Stimulated activated CD4-positive, alpha-beta T cell treated with anti-CD3 and anti-CD28 coated beads, TNF-alpha, amount 100 ng/mL, for 4 hours (primary cell): Measurements from ENCODE around the gene PHLDA2.

Source experiments
- DNase-seq, 3 experiments: peaks; one replicate each; pipeline ENCODE4 v3.0.0-alpha.2; 2020; ENCODE audit warnings: low read depth in 3 of 3

The PHLDA2 gene

DNA sequence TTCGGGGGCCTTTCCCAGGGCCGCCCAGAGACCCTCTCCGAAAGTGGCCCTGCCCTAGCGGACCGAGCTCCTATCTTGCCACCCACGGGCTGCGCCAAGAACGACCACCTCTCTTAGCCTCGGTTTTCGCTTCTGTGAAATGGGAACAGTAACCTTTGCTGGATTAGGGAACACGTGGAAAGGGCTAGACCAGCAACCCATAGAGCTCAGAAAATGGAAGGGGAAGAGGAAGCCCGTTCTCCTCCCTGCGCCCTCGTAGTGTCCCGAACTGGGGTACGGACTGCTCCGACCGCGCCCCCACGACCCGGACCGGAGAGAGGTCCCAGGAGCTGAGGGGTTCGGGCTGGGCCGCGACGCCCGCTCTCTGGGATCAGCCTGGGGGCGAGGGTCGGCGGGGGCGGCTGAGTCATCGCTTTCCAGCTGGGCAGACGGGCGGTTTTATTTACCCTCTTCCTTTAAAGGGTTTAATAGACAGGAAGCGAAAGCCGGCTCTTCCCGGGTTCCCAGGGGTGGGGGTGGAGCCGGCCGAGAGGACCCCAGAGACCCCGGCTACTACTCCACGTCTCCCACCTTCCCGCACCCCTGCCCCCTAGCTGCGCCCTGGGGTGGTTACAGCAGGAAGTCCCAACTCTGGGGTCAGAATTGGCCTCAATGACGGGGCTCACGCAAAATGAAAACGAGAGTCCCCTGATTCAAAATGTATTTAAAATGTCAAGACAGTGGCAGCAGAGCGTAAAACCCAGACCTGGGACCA, 907 bp upstream of the PHLDA2 start:
- DNase-seq, result no peak

DNA sequence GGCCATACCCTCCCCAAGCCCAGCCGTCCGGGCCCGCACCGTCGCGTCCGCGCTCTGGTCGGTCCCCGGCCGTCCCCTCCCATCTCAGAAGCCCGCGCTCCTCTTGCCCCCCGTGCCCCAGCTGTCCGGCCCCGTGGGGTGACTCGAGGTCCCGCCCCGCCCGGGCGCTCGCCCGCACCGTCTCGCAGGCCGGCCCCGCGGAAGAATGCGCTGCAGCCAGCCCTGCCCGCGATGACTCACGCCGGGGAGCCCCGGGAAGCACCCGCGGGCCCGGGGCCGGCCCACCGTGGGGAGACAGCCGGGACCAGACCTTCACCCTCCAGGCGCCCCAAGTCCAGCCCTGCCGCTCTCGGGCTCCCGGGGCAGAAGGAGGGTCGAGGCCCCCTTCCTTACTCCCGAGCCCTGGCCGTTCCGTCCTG, 320 bp upstream of the PHLDA2 start:
- peak in 1 of 3 experiments; percentile 35 for DNase-seq

DNA sequence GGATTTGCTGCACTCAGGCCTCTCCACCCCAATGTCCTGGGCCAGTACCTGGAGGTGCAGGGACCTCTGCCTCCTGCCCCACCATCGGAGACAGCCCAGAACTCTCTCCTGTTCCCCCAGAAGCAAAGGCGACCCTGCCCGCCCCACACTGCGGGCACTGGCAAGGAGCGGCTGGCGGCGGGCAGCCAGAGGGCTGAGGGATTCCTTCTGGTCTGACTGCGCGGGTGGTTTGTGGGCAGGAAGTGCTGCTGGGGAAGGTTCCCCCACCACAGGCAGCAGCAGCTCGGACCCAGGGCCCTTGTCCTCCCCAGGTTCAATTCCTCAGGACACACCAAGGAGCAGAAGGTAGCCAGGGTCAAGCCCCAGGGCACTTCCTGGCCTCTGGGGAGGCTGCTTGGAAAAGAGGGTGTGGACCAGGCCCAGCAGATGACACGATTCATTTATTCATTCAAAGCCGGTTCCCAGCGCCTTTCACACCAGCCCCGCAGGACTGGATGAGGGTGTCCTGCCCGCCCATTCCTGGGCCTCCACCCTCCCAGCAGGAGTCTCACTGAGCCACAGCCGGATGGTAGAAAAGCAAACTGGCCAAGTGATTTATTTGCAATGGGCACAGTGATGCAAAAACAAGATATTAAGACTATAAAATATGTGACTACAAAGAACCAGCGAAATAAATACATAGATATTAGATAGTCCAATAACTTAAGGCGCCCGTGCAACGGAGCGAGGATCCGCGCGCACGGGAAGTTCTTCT, 1.2 kb downstream of the PHLDA2 start:
- DNase-seq, result no peak

- DNase-seq, result no peak
These were observed 2.0 kb downstream of the PHLDA2 start for GRCh38 chr11:2927121-2927800.

DNA sequence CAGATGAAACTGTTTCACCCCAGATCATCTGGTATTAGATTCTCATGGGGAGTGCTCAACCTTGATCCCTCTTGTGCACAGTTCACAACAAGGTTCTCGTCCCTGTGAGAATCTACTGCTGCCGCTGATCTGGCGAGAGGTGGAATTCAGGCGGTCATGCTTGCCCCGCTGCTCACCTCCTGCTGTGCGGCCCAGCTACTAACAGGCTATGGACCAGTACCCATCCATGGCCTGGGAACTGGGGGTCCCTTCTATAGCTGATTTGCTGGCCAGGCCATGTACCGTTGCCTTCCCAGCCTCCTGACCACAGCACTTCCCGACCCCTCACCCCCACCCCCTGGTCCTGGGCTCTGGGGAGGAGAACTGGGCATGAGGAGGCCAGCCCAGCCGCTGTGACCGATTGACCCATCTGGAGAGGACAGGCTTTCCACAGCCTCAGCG, 2.6 kb downstream of the PHLDA2 start:
- DNase-seq, result no peak

DNA sequence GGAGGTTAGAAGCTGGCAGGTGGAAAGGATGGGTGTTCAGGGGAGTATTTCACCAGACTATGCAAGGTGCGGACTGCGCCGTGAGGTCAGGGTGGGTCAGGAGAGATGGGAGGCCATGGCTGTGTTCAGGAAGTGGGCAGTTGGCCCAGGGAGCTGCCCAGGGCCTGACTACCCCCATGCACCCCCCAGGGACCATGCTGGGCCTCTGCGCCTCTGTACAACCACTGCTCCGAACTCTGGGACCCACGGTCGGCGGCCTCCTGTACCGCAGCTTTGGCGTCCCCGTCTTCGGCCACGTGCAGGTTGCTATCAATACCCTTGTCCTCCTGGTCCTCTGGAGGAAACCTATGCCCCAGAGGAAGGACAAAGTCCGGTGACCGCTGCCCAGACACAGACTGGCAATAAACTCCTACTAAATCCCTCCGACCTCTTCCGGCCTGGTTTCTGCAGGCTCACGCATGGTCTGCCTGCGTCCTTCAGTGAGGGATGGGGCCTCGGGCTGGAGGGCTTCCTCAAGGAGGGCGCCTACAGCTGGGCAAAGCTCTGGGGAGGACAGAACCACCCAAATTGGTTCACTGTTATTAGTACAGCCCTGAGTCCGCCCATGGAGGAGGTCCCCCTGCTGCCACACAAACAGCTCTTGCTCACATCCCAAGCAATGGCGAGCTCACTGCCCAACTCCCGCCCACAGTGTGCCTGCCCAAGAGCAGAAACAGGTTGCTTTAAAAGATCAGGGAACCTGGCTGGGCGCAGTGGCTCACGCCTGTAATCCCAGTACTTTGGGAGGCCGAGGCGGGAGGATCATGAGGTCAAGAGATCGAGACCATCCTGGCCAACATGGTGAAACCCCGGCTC, 4.2 kb downstream of the PHLDA2 start:
- no peak for DNase-seq

DNA sequence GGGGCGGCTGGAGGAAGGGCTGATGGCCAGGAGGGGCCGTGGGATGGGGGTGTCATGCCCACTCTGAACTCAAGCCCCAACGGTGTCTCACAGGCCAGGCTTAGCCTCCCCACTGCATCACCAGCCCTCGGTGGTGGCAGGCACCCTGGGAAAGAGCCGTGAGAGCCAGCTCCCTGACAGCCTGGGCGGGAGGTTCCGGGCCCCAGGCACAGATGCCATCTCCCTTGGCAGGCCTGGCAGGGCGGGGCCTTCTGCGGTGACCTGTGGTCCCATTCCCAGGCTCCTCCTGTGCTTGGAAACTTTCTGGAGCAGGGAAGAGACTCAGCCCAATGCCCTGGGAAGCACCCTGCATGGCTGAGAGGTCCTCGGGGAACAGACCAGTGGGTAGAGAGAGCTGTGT, 4.8 kb downstream of the PHLDA2 start:
- no peak for DNase-seq

DNA sequence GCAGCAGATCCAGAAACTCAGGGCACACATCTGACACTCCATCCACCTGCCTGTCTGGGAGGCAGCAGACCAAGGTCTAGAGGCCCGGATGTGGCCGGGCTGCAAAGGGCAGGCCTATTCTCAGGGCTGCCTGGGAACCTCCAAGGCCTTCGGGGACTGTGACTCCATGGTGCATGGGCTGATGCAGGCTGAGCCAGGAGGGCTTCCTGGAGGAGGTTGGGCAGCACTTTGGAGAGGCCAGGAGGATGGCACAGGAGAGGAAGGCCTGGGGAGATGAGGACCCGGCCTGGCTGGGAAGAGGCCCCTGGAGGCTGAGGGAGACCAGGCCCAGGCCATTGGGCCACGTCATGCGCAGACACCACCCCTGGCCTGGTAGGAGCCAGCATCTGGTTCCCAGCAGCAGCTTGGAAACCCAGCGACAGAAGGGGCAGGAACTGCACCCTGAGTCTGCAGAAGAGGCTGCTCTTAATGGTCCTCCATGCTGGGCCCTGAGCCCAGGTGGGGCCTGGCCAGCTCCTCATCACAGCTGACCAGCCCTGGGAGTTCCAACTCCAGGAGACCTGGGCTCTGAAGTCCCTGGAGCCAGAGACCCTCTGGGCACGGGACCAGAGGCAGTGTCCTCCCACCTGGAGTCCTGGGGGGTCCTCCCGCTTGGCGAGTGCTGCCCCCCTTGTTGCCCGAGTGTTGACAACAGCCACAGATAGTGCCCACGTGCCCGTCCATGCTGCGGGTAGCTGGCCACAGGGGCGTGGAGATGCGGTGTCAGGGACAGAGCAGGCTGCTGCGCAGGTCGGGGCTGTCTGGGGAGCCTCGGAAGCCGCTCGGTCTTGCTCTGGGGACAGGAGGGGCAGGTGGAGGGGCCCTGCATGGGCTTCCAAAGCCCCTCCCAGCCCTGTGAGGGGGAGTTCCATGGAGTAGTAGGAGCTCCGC, 5.5 kb downstream of the PHLDA2 start:
- DNase-seq, result no peak

DNA sequence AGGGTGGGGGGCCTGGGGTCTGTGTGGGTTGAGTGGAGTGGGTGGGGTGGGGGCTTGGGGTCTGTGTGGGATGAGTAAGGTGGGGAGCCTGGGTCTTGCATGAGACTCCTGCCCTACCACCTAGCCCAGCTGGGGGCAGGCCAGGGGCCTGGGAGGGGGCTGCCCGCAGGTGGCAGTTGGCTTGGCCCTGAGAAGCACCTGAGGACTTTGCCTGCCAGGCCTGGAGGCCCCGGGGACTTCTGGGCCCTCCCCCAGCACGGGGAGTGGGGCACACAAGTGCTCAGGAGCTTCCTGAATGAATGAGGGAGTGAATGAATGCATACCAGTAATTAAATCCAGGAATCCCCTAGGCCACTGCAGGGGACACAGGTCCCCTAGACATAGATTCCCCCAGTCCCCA, 6.6 kb downstream of the PHLDA2 start:
- DNase-seq, result no peak

GRCh38 chr11:2921742-2922493, 7.3 kb downstream of the PHLDA2 start:
- DNase-seq, result no peak

DNA sequence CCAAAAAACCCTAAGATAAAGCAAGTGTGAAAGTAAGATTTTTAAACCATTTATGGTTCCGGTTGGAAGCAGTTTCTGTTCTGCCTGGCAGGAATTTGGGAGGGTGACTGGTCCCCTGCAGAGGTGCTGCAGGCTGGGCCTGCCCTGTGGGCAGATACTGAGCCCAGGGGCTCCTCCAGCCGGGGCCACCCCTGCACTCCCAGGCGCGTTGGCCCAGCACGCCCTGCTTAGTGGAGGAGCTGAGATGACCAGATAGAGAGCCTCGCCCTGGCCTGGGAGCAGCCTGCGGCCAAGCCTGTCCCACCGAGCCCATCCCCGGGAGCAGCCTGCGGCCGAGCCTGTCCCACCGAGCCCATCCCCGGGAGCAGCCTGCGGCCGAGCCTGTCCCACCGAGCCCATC, 8.0 kb downstream of the PHLDA2 start:
- DNase-seq, result no peak

GRCh38 chr11:2920343-2920742, 8.9 kb downstream of the PHLDA2 start:
- DNase-seq, result no peak

- no peak for DNase-seq
These were observed 9.4 kb downstream of the PHLDA2 start for GRCh38 chr11:2919837-2920236.

DNA sequence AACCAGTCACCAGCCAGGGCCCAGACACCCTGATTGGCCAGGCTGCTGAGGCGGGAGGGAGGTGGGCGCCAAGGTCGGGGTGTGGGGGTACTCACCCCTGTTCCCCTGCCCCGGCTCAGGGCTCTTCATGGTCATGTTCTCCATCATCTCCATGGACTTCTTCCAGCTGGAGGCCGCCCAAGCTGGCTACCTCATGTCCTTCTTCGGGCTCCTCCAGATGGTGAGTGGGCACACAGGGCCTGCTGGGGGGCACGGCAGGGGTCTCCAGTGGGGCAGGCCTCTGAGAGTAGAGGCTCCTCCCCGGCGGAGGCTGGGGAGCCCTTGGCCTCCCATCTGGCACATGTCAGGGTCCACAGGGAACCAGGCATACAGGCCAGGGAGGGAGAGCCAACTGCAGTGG, 10.0 kb downstream of the PHLDA2 start:
- no peak for DNase-seq

- no peak for DNase-seq
These were observed 11.3 kb downstream of the PHLDA2 start for GRCh38 chr11:2917842-2918490.

DNA sequence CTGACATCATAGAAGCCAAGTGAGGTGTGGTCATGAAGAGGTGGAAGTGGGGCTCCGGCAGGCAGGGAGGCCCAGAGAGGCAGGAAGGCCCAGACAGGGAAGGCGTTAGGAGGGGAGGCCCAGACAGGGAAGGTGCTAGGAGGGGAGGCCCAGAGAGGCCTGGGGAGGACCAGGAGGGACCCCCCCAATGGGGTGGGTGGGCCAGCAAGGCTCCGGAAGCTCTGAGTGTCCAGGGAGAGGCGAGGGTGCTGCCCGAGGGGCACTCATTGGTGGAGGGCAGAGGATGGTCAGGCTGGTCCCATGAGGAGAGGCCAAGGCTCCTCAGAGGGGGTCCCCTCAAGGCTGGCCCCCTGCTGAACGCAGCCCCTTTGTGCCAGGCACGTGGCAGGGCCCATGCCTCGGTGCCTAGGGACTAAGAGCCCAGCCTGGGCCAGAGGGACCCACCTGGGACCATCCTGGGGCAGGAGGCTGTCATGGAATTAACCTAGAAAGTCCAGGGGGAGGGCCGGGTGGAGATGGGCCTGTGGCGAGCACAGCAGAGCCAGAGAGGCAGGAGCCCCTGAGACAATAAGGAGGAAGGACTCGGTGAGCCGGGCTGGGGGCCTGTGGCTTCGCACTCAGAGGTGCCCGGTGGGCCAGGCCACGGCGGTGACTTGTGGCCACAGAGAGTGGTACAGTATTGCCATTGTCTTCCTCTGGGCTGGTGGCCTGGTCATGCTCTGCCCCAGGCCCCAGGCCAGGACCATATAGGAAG, 12.2 kb downstream of the PHLDA2 start:
- no peak for DNase-seq

GRCh38 chr11:2916114-2916891, 12.9 kb downstream of the PHLDA2 start:
- no peak for DNase-seq

DNA sequence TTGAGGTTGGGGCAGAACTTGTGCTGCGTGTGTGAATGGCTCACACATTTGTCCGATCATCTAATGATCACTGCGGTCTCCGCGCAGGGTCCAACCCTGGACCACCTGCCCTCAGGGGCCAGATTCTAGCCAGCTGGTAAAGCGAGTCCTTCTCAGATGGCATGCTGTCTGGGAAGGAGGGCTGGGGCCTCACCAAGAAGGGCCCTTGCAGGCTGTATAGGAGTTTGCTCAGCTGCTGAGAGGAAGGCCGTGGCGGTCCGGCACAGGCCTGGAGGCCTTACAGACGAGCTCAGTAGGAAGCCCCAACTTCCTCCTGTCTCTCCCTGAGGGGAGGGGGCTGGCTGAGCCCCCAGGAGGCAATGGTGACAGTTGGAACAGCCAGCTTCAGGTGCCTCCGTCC, 13.7 kb downstream of the PHLDA2 start:
- DNase-seq, result no peak
